Measurements from ENCODE around the gene TCEA2.

DNA sequence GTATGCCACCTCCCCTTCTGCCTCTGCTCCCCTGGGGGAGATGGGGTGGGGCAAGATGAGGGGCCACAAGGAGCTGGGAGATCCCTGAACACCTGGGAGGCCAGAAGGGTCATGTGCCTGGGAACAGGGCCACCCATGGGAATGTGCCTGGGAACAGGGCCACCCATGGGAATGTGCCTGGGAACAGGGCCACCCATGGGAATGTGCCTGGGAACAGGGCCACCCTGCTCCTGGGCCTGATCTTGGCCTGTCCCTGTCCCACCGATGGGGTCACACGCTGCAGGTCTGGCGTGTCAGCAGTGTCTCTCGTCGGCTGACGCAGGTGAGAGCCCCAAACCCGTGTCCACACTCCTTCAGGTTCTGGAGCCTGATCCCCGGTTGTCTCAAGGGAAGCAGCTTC, 12.0 kb downstream of the TCEA2 start:
- TF ChIP-seq, protein P1, sequence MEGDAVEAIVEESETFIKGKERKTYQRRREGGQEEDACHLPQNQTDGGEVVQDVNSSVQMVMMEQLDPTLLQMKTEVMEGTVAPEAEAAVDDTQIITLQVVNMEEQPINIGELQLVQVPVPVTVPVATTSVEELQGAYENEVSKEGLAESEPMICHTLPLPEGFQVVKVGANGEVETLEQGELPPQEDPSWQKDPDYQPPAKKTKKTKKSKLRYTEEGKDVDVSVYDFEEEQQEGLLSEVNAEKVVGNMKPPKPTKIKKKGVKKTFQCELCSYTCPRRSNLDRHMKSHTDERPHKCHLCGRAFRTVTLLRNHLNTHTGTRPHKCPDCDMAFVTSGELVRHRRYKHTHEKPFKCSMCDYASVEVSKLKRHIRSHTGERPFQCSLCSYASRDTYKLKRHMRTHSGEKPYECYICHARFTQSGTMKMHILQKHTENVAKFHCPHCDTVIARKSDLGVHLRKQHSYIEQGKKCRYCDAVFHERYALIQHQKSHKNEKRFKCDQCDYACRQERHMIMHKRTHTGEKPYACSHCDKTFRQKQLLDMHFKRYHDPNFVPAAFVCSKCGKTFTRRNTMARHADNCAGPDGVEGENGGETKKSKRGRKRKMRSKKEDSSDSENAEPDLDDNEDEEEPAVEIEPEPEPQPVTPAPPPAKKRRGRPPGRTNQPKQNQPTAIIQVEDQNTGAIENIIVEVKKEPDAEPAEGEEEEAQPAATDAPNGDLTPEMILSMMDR (IDR thresholded peaks at IDR 0.05): no peak
- TF ChIP-seq POLR2A (IDR thresholded peaks at IDR 0.05): no peak
- TF ChIP-seq POLR2AphosphoS5 (IDR thresholded peaks at IDR 0.05; ENCODE audit: insufficient read depth in 1 of 2, low read depth in 1 of 2): no peak
